Mammary epithelial cell (primary cell): ENCODE measurements around the gene ZNF408.

Experiments used
- CTCF ChIP-seq, 2 donors: IDR thresholded peaks in 1 of 2; conservative IDR thresholded peaks in 1 of 2; 2 replicates each; pipeline ENCODE4 v1.5.1; 2011 to 2012; ENCODE audit warnings: inconsistent platforms in 2 of 2, low read length in 2 of 2, mild to moderate bottlenecking in 2 of 2, control low read depth in 1 of 2, low read depth in 1 of 2; ENCODE audit not compliant: insufficient read depth in 1 of 2; ENCODE audit errors: extremely low read depth in 1 of 2
- EZH2 ChIP-seq: IDR thresholded peaks from 2 replicates; pipeline ENCODE4 v1.6.1; 2012; ENCODE audit warnings: low read length, inconsistent platforms, borderline replicate concordance

GRCh38 chr11:46705070-46705688 is 4.3 kb downstream of the ZNF408 start:
- no peak for TF ChIP-seq CTCF (conservative IDR thresholded peaks at IDR 0.05 in 1 of 2, IDR thresholded peaks at IDR 0.05 in 1 of 2; ENCODE audit: extremely low read depth in 1 of 2, insufficient read depth in 1 of 2, low read depth in 1 of 2, low read length in 2 of 2)
- no peak for TF ChIP-seq EZH2
